SU-DHL-6 (cell line): ENCODE measurements around the gene SLCO3A1.

Source experiments
- H2AFZ ChIP-seq: fragments of 200-600 bp; sonication (generic); 2 replicates; pipeline ENCODE4 v1.6.1; 2014; ENCODE audit warnings: low read depth, mild to moderate bottlenecking, moderate library complexity, mixed read lengths, antibody characterized with exemption, low read length; ENCODE audit not compliant: severe bottlenecking
- H3F3A ChIP-seq: fragments of 200-600 bp; shearing (Covaris generic); 2 replicates; pipeline ENCODE4 v1.6.0; 2016; ENCODE audit warnings: antibody characterized with exemption, mild to moderate bottlenecking; ENCODE audit not compliant: insufficient read depth
- H3K27ac ChIP-seq: fragments of 200-600 bp; sonication (generic); 2 replicates; pipeline ENCODE4 v1.5.1; 2016; ENCODE audit warnings: low read depth, mild to moderate bottlenecking, low read length, moderate library complexity, mixed read lengths
- H3K27me3 ChIP-seq: fragments of 200-600 bp; sonication (generic), shearing (Covaris generic); 2 replicates; pipeline ENCODE4 v1.6.0; 2014; ENCODE audit warnings: mild to moderate bottlenecking, low read length
- H3K36me3 ChIP-seq: fragments of 200-600 bp; sonication (generic); 2 replicates; pipeline ENCODE4 v1.6.1; 2014; ENCODE audit warnings: mild to moderate bottlenecking, low read length, mixed read lengths
- H3K4me2 ChIP-seq: fragments of 300-600, 200-600 bp; shearing (Covaris generic), sonication (generic); 2 replicates; pipeline ENCODE4 v1.6.0; 2014; ENCODE audit warnings: low read length, low read depth, mild to moderate bottlenecking; ENCODE audit not compliant: poor library complexity, severe bottlenecking
- H3K4me3 ChIP-seq: fragments of 200-600 bp; sonication (generic); 2 replicates; pipeline ENCODE4 v1.5.1; 2014; ENCODE audit warnings: antibody characterized with exemption, low read length, mild to moderate bottlenecking, mixed read lengths; ENCODE audit not compliant: insufficient read depth, poor library complexity, severe bottlenecking
- H3K79me2 ChIP-seq: fragments of 200-600 bp; sonication (generic); 2 replicates; pipeline ENCODE4 v1.6.1; 2014; ENCODE audit warnings: mild to moderate bottlenecking, low read length, moderate library complexity; ENCODE audit not compliant: insufficient read depth
- H3K9ac ChIP-seq: fragments of 200-600 bp; sonication (generic); 2 replicates; pipeline ENCODE4 v1.7.0; 2014; ENCODE audit warnings: mild to moderate bottlenecking, low read length
- H3K9me2 ChIP-seq: fragments of 200-600 bp; sonication (generic); replicated peaks from 2 replicates; pipeline ENCODE4 v1.6.1; 2014; ENCODE audit warnings: low read length; ENCODE audit not compliant: insufficient read depth
- H3K9me3 ChIP-seq: fragments of 200-600 bp; sonication (generic); 2 replicates; pipeline ENCODE4 v1.6.1; 2014; ENCODE audit warnings: low read length, mixed read lengths; ENCODE audit not compliant: insufficient read depth
- H4K20me1 ChIP-seq: fragments of 200-600 bp; sonication (generic); 2 replicates; pipeline ENCODE4 v1.6.1; 2014; ENCODE audit warnings: low read depth, mild to moderate bottlenecking, antibody characterized with exemption, low read length, moderate library complexity, mixed read lengths
- EZH2phosphoT487 ChIP-seq: fragments of 200-600 bp; sonication (generic), shearing (Covaris generic); conservative IDR thresholded peaks from 2 replicates; pipeline ENCODE4 v1.6.1; 2018; ENCODE audit warnings: mild to moderate bottlenecking, antibody characterized with exemption, low read length, moderate library complexity, mixed read lengths
- TF ChIP-seq, protein P1 (sequence below): fragments of 200-600 bp; sonication (generic); IDR thresholded peaks from one replicate; pipeline ENCODE4 v1.5.1; 2017; ENCODE audit warnings: antibody characterized with exemption, mild to moderate bottlenecking, low read length, moderate library complexity; ENCODE audit not compliant: insufficient read depth, poor library complexity, severe bottlenecking

SLCO3A1 gene

DNA sequence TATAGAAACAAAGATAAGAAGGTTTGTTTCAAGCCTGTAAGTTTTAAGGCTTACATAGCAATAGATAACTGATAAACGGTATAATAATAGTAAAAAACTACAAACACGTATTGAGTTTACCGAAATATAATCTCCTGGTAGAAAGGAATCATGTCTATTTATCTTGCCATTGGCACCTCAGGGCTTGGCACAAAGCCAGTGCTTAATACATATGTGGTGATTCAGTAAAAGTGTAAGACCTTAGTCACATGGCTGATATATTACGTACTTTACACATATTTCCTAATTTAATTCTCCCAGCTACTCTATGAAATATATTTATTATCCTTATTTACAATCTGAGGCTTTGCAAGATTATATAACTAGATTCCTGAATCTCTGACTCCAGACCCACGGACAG, 32.0 kb upstream of the SLCO3A1 start:
- Histone ChIP-seq H3F3A (no peaks in the 10 kb centered on the region), H3K27ac (no peak overlapping the region), H4K20me1 (no peaks in the 10 kb centered on the region), H2AFZ (no peak overlapping the region), H3K9me3 (no peaks in the 10 kb centered on the region), H3K9ac (no peak overlapping the region), H3K4me2 (no peak overlapping the region), H3K4me3 (no peak overlapping the region), H3K27me3 (no peaks in the 10 kb centered on the region), H3K36me3 (no peaks in the 10 kb centered on the region), H3K79me2 (no peaks in the 10 kb centered on the region), H3K9me2 (no peaks in the 10 kb centered on the region)
- TF ChIP-seq EZH2phosphoT487: no peak
- TF ChIP-seq, protein P1, sequence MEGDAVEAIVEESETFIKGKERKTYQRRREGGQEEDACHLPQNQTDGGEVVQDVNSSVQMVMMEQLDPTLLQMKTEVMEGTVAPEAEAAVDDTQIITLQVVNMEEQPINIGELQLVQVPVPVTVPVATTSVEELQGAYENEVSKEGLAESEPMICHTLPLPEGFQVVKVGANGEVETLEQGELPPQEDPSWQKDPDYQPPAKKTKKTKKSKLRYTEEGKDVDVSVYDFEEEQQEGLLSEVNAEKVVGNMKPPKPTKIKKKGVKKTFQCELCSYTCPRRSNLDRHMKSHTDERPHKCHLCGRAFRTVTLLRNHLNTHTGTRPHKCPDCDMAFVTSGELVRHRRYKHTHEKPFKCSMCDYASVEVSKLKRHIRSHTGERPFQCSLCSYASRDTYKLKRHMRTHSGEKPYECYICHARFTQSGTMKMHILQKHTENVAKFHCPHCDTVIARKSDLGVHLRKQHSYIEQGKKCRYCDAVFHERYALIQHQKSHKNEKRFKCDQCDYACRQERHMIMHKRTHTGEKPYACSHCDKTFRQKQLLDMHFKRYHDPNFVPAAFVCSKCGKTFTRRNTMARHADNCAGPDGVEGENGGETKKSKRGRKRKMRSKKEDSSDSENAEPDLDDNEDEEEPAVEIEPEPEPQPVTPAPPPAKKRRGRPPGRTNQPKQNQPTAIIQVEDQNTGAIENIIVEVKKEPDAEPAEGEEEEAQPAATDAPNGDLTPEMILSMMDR: no peak

DNA sequence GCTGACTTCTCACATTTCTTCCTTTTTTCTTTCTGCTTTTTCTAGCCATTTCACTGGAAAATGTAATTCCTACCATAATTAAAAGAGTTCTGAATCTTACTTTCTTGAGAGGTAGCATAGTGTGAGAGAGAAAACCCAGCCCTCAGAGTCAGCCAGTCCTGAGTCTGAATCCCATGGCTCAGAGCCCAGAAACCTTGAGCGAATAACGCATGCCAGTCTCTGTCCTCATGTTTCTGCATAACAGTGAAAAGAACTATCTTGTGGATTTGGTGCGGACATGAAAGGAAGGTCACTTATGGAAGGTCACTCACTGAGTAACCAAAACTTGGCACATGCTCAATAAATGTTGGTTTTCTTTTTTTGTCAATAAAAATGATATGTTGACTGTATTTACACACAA, 29.3 kb upstream of the SLCO3A1 start:
- no peaks in the 10 kb centered on the region for H3K9me3 ChIP-seq
- no peaks in the 10 kb centered on the region for H4K20me1 ChIP-seq
- H3K4me3 ChIP-seq: no peak overlapping the region
- no peaks in the 10 kb centered on the region for H3K36me3 ChIP-seq
- H3K27me3 ChIP-seq: no peaks in the 10 kb centered on the region
- no peaks in the 10 kb centered on the region for H3K79me2 ChIP-seq
- H3K9ac ChIP-seq: no peak overlapping the region
- TF ChIP-seq, protein P1: no peak
- TF ChIP-seq EZH2phosphoT487: no peak
- no peak overlapping the region for H3K4me2 ChIP-seq
- no peaks in the 10 kb centered on the region for H3K9me2 ChIP-seq
- no peak overlapping the region for H3K27ac ChIP-seq
- no peaks in the 10 kb centered on the region for H3F3A ChIP-seq
- H2AFZ ChIP-seq: no peak overlapping the region

DNA sequence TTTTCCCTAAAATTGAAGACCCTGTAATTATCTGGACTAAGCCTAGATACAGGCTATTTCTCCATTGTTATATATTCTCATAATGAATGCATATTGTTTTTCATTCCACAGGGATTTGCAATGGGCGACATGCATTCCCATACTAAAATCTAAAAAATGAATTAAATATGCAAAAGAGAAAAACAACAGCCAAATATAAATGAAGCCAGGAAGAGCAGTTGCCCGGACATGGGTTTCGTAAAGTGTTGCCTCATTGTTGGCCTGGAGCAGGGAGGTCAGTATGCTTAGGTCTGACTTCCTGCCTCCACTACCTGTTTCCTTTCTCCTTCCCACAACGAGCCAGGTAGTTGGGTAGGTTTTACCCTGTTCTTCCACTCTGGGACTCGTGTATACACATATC, 27.1 kb upstream of the SLCO3A1 start:
- no peak overlapping the region for H3K4me3 ChIP-seq
- no peak overlapping the region for H3K27ac ChIP-seq
- no peak overlapping the region for H3K4me2 ChIP-seq
- no peaks in the 10 kb centered on the region for H3F3A ChIP-seq
- H3K9me3 ChIP-seq: no peaks in the 10 kb centered on the region
- no peak overlapping the region for H3K9ac ChIP-seq
- H3K27me3 ChIP-seq: no peaks in the 10 kb centered on the region
- no peaks in the 10 kb centered on the region for H3K36me3 ChIP-seq
- no peaks in the 10 kb centered on the region for H4K20me1 ChIP-seq
- no peak for TF ChIP-seq EZH2phosphoT487
- TF ChIP-seq, protein P1: no peak
- H2AFZ ChIP-seq: no peak overlapping the region
- no peaks in the 10 kb centered on the region for H3K9me2 ChIP-seq
- no peaks in the 10 kb centered on the region for H3K79me2 ChIP-seq

DNA sequence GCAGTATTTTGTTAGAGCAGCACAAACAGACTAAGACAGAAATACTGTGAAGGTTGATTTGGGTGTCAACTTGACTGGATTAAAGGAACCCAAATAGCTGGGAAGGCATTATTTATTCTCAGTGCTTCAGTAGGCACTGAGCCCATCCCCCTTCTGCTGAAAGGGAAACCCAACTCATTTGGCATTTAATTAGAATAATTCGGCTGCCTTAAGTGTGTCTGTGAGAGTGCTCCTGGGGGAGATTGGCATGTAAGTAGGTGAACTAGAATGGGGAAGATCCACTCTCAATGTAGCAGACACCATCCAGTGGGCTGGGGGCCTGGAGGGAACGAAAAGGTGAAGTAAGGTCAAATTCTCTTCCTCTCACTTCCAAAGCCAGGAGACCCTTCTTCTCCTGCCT, 20.5 kb upstream of the SLCO3A1 start:
- Histone ChIP-seq H3K9me3 (no peaks in the 10 kb centered on the region), H3K9me2 (no peaks in the 10 kb centered on the region), H3K79me2 (no peaks in the 10 kb centered on the region), H2AFZ (no peak overlapping the region), H3K9ac (no peak overlapping the region), H3K4me2 (no peak overlapping the region), H4K20me1 (no peaks in the 10 kb centered on the region), H3F3A (no peaks in the 10 kb centered on the region), H3K27ac (no peak overlapping the region), H3K27me3 (no peaks in the 10 kb centered on the region), H3K36me3 (no peaks in the 10 kb centered on the region), H3K4me3 (no peak overlapping the region)
- no peak for TF ChIP-seq EZH2phosphoT487
- TF ChIP-seq, protein P1: no peak
